Suprapubic skin (tissue), 4 donors: ENCODE results near the gene ZNF775.

Source experiments
- EP300 ChIP-seq: sonication (generic); formaldehyde crosslinking; IDR thresholded peaks from one replicate; pipeline ENCODE4 v1.6.1; 2017; ENCODE audit warnings: antibody characterized with exemption
- POLR2A ChIP-seq, 2 donors: fragments of 450-650 bp; IDR thresholded peaks; one replicate each; pipeline ENCODE4 v1.6.1; 2017; ENCODE audit warnings: antibody characterized with exemption in 2 of 2, mild to moderate bottlenecking in 2 of 2, moderate library complexity in 2 of 2
- POLR2AphosphoS5 ChIP-seq, 3 donors: sonication (generic); formaldehyde crosslinking; IDR thresholded peaks; one replicate each; pipeline ENCODE4 v1.6.1; 2017; ENCODE audit warnings: antibody characterized with exemption in 3 of 3
- TF ChIP-seq, protein P1 (sequence below), 2 donors: fragments of 200-600 bp in 1 of 2; fragments of 450-650 bp in 1 of 2; sonication (generic) in 1 of 2; IDR thresholded peaks; one replicate each; pipeline ENCODE4 v1.5.1; 2016 to 2019; ENCODE audit warnings: antibody characterized with exemption in 2 of 2, mild to moderate bottlenecking in 1 of 2, moderate library complexity in 1 of 2

- TF ChIP-seq, protein P1, sequence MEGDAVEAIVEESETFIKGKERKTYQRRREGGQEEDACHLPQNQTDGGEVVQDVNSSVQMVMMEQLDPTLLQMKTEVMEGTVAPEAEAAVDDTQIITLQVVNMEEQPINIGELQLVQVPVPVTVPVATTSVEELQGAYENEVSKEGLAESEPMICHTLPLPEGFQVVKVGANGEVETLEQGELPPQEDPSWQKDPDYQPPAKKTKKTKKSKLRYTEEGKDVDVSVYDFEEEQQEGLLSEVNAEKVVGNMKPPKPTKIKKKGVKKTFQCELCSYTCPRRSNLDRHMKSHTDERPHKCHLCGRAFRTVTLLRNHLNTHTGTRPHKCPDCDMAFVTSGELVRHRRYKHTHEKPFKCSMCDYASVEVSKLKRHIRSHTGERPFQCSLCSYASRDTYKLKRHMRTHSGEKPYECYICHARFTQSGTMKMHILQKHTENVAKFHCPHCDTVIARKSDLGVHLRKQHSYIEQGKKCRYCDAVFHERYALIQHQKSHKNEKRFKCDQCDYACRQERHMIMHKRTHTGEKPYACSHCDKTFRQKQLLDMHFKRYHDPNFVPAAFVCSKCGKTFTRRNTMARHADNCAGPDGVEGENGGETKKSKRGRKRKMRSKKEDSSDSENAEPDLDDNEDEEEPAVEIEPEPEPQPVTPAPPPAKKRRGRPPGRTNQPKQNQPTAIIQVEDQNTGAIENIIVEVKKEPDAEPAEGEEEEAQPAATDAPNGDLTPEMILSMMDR (IDR thresholded peaks at IDR 0.05): no peak
- TF ChIP-seq EP300 (no peak), POLR2AphosphoS5 (IDR thresholded peaks at IDR 0.05) (no peak), POLR2A (IDR thresholded peaks at IDR 0.05) (no peak)
Measured at GRCh38 chr7:150351587-150352194, 27.4 kb upstream of the ZNF775 start.
